Tibial nerve (tissue), 4 donors: Measurements from ENCODE around the gene CABLES2. TPM values are rescaled to one million over a fixed set of nuclear protein-coding genes. Genes with fewer than 3 reads are reported as not detected.

ENCODE experiments used
- DNase-seq, 2 donors: peaks; one replicate each; pipeline ENCODE4 v3.0.0-alpha.2; 2019; ENCODE audit warnings: low spot score in 2 of 2
- H3K27ac ChIP-seq, 4 donors: fragments of 200-600 bp; sonication (generic) in 3 of 4; one replicate each; pipeline ENCODE4 v1.5.1; 2017 to 2019; ENCODE audit warnings: mild to moderate bottlenecking in 1 of 4
- H3K27me3 ChIP-seq, 2 donors: fragments of 200-600 bp; sonication (generic) in 1 of 2; one replicate each; pipeline versions ENCODE4 v1.5.1 to v1.6.0; 2017 to 2019
- H3K36me3 ChIP-seq, 3 donors: fragments of 200-600 bp; sonication (generic); one replicate each; pipeline ENCODE4 v1.5.1; 2018 to 2019
- H3K4me1 ChIP-seq, 4 donors: fragments of 200-600 bp; sonication (generic) in 3 of 4; one replicate each; pipeline ENCODE4 v1.5.1; 2017 to 2019
- H3K4me3 ChIP-seq, 4 donors: fragments of 200-600 bp; sonication (generic) in 3 of 4; one replicate each; pipeline ENCODE4 v1.5.1; 2017 to 2019; ENCODE audit warnings: mild to moderate bottlenecking in 1 of 4, moderate library complexity in 1 of 4
- H3K9me3 ChIP-seq, 4 donors: fragments of 200-600 bp; sonication (generic) in 3 of 4; one replicate each; pipeline ENCODE4 v1.5.1; 2017 to 2019
- CTCF ChIP-seq, 5 experiments: fragments of 200-600 bp in 3 of 5; fragments of 450-650 bp in 2 of 5; sonication (generic) in 3 of 5; IDR thresholded peaks; one replicate each; pipeline ENCODE4 v1.5.1; 2016 to 2019; ENCODE audit warnings: antibody characterized with exemption in 5 of 5, mild to moderate bottlenecking in 3 of 5, moderate library complexity in 2 of 5
- EP300 ChIP-seq, 2 donors: sonication (generic); formaldehyde crosslinking; IDR thresholded peaks; one replicate each; pipeline ENCODE4 v1.6.1; 2017; ENCODE audit warnings: antibody characterized with exemption in 2 of 2, mild to moderate bottlenecking in 1 of 2
- POLR2A ChIP-seq, 2 donors: fragments of 450-650 bp; IDR thresholded peaks; one replicate each; pipeline ENCODE4 v1.6.1; 2017; ENCODE audit warnings: antibody characterized with exemption in 2 of 2, mild to moderate bottlenecking in 2 of 2, moderate library complexity in 2 of 2
- WGBS, 2 donors: methylation state at CpG; one replicate each; pipeline ENCODE4 v1.1.5; 2018; 5-methylcytosine and 5-hydroxymethylcytosine counted together
- total RNA-seq, 4 donors: library from RNA; depleted of rRNA; stranded (reverse); fragments of >200 nt; gene quantifications; one replicate each; pipeline ENCODE4 v1.1.0, GENCODE V29; 2016

CABLES2 gene
- total RNA-seq, 4 donors from 2014 or later = 1.1 to 9.9 (median 6.2) TPM

DNA sequence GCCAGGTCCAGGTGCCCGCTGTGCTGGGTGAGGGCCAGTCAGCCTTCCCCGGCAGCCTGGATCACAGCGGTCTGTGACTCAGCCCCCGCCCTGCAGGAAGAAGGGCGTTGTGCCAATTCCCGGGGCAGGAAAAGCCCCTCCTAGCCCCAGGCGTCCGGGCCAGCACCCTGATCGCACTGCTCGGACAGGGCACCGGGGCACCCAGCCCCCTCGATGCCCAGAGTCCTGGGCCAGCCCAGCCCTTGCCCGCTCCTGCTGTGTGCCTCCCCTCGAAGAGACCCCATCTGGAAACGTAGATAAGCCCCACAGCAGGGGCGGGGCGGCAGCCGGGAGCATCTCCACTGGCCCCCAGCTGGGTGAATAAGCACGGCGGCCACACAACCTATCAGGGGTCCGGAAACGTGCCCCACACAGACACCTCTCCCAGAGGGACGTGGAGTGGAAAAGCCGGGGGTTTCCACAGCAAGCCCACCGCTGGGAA is 49.9 kb downstream of the CABLES2 start:
- WGBS, 2 donors = 18 to 27% methylated on average over 6 to 10 of the region's 25 CpGs
- H3K4me3 ChIP-seq = peak overlapping the region in 2 of 4 donors; percentile 1 to 20
- no peak for DNase-seq
- peaks cover 0 to 96% (median 75%) of the 10 kb centered on the region in 4 donors for H3K4me1 ChIP-seq
- TF ChIP-seq EP300 (IDR thresholded peaks at IDR 0.05) (no peak), CTCF (IDR thresholded peaks at IDR 0.05) (no peak), POLR2A (IDR thresholded peaks at IDR 0.05) (no peak)
- H3K27me3 ChIP-seq = no peaks in the 10 kb centered on the region
- H3K36me3 ChIP-seq = no peaks in the 10 kb centered on the region
- no peaks in the 10 kb centered on the region for H3K9me3 ChIP-seq
- peak overlapping the region; percentile 83 to 96 (median 86) for H3K27ac ChIP-seq

DNA sequence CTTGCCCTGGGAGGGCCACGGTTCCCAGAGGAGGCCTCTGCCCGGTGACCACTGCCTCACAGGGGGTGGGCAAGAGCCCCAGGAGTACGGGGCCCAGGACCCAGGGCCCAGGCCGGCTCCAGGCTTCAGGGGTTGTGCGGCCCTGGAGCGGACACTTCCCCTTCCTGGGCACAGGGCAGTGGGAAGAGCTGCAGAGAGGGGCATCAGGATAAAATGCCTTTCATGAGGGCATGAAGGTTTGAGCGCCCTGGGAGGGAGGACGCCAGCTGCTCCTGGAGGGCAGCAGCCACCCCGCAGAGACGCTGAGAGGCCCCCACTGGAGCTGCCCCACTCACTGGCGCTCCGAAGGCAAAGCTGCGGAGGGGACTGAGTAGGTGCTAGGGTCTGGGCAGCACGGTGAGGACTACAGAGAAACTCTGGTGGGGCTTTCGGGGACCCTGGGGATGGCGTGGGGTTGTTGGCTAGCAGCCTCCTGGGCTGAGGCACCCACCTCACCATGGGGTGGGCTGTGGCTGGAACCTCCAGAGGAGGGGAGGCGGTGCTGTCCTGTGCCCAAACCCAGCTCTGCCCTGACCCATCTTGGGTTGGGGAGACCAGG is 50.4 kb downstream of the CABLES2 start:
- Histone ChIP-seq H3K4me3 (peak overlapping the region in 2 of 4 donors; percentile 1 to 20), H3K27me3 (no peaks in the 10 kb centered on the region), H3K36me3 (peaks cover 0 to 3% (median 0%) of the 10 kb centered on the region in 3 donors), H3K4me1 (peaks cover 0 to 90% (median 70%) of the 10 kb centered on the region in 4 donors), H3K27ac (peak overlapping the region; percentile 83 to 96 (median 86)), H3K9me3 (no peaks in the 10 kb centered on the region)
- no peak for DNase-seq
- no peak for TF ChIP-seq POLR2A (IDR thresholded peaks at IDR 0.05)
- TF ChIP-seq EP300 (IDR thresholded peaks at IDR 0.05) = no peak
- TF ChIP-seq CTCF (IDR thresholded peaks at IDR 0.05) = no peak
- WGBS, 2 donors = 33 to 39% methylated on average over 15 to 16 of the region's 17 CpGs

GRCh38 chr20:62355878-62356588 is 51.1 kb downstream of the CABLES2 start:
- H3K36me3 ChIP-seq = peaks cover 0 to 9% (median 0%) of the 10 kb centered on the region in 3 donors
- H3K4me1 ChIP-seq = peaks cover 0 to 84% (median 64%) of the 10 kb centered on the region in 4 donors
- 17 to 23% methylated on average over 28 of the region's 29 CpGs for WGBS, 2 donors
- TF ChIP-seq CTCF (IDR thresholded peaks at IDR 0.05) = no peak
- TF ChIP-seq EP300 (IDR thresholded peaks at IDR 0.05) = peak in 1 of 2 donors; percentile 35
- TF ChIP-seq POLR2A (IDR thresholded peaks at IDR 0.05) = no peak
- DNase-seq = no peak
- H3K27ac ChIP-seq = peak overlapping the region; percentile 83 to 96 (median 86)
- no peaks in the 10 kb centered on the region for H3K9me3 ChIP-seq
- no peaks in the 10 kb centered on the region for H3K27me3 ChIP-seq
- peak overlapping the region in 2 of 4 donors; percentile 5 to 20 for H3K4me3 ChIP-seq

GRCh38 chr20:62355516-62355877 is 51.6 kb downstream of the CABLES2 start:
- WGBS, 2 donors = 20 to 21% methylated on average over 4 to 7 of the region's 11 CpGs
- Histone ChIP-seq H3K27me3 (no peaks in the 10 kb centered on the region), H3K9me3 (no peaks in the 10 kb centered on the region), H3K36me3 (peaks cover 0 to 15% (median 0%) of the 10 kb centered on the region in 3 donors), H3K4me3 (peak overlapping the region in 1 of 4 donors; percentile 14), H3K27ac (peak overlapping the region; percentile 83 to 96 (median 86)), H3K4me1 (peaks cover 0 to 78% (median 59%) of the 10 kb centered on the region in 4 donors)
- TF ChIP-seq EP300 (IDR thresholded peaks at IDR 0.05) = no peak
- no peak for TF ChIP-seq POLR2A (IDR thresholded peaks at IDR 0.05)
- no peak for TF ChIP-seq CTCF (IDR thresholded peaks at IDR 0.05)
- DNase-seq = no peak
